Medulla oblongata (tissue), 1 donor: ENCODE results near the gene PEX26.
"Not testable (repeated sequence)": the region's sequence is repeated elsewhere in the genome, so short reads cannot be mapped to it uniquely, and the experiment has no call there.

Source experiments
- DNase-seq: peaks from one replicate; pipeline ENCODE4 v3.0.0-alpha.2; 2015; ENCODE audit errors: extremely low spot score

PEX26 gene

GRCh38 chr22:18119409-18120110 lies 41.8 kb downstream of the PEX26 start:
- no peak for DNase-seq

GRCh38 chr22:18120857-18121256 lies 43.1 kb downstream of the PEX26 start:
- DNase-seq = no peak

GRCh38 chr22:18121506-18121905 lies 43.7 kb downstream of the PEX26 start:
- no peak for DNase-seq

GRCh38 chr22:18121954-18122554 lies 44.3 kb downstream of the PEX26 start:
- DNase-seq = no peak

GRCh38 chr22:18123476-18124025 lies 45.8 kb downstream of the PEX26 start:
- DNase-seq = not testable (repeated sequence)

GRCh38 chr22:18126606-18127005 lies 48.8 kb downstream of the PEX26 start:
- no peak for DNase-seq

- DNase-seq = no peak
Observed at GRCh38 chr22:18130018-18130417, 52.2 kb downstream of the PEX26 start.

GRCh38 chr22:18130699-18131429 lies 53.1 kb downstream of the PEX26 start:
- no peak for DNase-seq

- DNase-seq = no peak
Observed at GRCh38 chr22:18133452-18133851, 55.7 kb downstream of the PEX26 start.

- DNase-seq = no peak
Observed at GRCh38 chr22:18136563-18137320, 59.0 kb downstream of the PEX26 start.

- not testable (repeated sequence) for DNase-seq
Observed at GRCh38 chr22:18141004-18141403, 63.2 kb downstream of the PEX26 start.

- DNase-seq = no peak
Observed at GRCh38 chr22:18144105-18144504, 66.3 kb downstream of the PEX26 start.

- no peak for DNase-seq
Observed at GRCh38 chr22:18145676-18146388, 68.0 kb downstream of the PEX26 start.

- DNase-seq = no peak
Observed at GRCh38 chr22:18146389-18146753, 68.6 kb downstream of the PEX26 start.

- DNase-seq = no peak
Observed at GRCh38 chr22:18147791-18148190, 70.0 kb downstream of the PEX26 start.

- no peak for DNase-seq
Observed at GRCh38 chr22:18148293-18148965, 70.6 kb downstream of the PEX26 start.

GRCh38 chr22:18152519-18152918 lies 74.7 kb downstream of the PEX26 start:
- no peak for DNase-seq

GRCh38 chr22:18154821-18155390 lies 77.1 kb downstream of the PEX26 start:
- no peak for DNase-seq
